Islet of Langerhans (tissue), 1 donor: ENCODE data around the gene ZNF236.
"Not testable (repeated sequence)": the region's sequence is repeated elsewhere in the genome, so short reads cannot be mapped to it uniquely, and the experiment has no call there.

Experiments
- FAIRE-seq: peaks from one replicate; lab custom pipeline; 2011; peaks lifted over from hg19 to GRCh38; lab: Jason Lieb, UNC

The ZNF236 gene

DNA sequence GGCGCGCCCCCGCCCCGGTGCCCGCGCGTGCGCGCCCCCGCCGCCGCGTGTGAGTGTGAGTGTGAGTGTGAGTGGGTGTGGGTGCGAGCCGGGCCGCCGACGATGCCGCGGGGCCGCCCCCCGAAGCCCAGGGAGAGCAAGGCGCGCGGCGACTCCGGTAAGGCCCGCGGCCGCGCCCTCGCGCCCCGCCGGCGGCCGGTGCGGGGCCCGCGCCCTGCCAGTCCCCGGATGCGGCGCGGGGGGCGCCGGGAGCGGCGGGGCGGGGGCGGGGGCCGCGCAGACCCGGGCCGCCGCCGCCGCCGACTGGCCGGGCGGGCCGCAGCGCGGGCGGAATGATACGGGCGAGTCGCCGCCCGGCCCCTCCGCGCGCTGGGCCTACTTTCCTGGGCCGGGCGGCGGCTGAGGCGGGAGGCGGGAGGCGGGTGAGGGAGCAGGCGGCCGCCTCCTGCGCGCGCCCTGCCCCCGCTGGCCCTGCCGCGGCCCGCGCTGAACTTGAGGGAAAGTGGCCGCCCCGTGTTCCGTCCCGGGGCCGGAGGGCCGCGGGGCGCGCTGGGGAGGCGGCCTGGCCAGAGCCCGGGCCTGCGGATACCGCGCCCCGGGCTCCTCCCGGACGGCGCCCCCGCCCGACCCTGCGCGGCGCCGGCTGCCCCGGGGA, at the start of gene ZNF236:
ZNF236 (plus strand) TSS at position 52 of the 655 bp plus-strand sequence; CDS start at position 103, 51 bp downstream.
- no peak for FAIRE-seq

DNA sequence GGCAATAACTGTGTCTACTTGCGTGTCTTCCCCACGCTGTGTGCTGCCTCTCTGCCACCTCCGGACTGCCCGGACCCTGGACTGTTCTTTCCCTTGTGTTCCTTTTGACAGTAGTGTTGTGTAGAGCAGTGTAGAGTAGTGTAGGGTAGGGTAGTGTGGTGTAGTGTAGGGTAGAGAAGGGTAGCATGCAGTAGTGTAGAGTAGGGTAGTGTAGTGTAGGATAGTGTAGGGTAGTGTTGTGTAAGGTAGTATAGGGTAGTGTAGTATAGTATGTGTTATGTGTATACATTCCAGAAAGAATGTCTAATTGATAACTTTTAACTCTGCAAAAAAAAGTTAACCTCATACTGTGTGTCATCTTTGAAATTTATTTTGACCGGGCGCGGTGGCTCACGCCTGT, 49.7 kb upstream of the ZNF236 start:
- FAIRE-seq: no peak

DNA sequence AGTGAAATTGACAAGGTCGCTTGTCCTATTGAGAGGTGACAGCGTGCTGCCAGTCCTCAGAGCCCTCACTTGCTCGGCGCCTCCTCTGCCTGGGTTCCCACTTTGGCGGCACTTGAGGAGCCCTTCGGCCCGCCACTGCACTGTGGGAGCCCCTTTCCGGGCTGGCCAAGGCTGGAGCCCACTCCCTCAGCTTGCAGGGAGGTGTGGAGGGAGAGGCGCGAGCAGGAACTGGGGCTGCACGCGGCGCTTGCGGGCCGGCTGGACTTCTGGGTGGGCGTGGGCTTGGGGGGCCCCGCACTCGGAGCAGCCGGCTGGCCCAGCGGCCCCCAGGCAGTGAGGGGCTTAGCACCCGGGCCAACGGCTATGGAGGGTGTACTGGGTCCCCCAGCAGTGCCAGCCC, 45.3 kb upstream of the ZNF236 start:
- not testable (repeated sequence) for FAIRE-seq

DNA sequence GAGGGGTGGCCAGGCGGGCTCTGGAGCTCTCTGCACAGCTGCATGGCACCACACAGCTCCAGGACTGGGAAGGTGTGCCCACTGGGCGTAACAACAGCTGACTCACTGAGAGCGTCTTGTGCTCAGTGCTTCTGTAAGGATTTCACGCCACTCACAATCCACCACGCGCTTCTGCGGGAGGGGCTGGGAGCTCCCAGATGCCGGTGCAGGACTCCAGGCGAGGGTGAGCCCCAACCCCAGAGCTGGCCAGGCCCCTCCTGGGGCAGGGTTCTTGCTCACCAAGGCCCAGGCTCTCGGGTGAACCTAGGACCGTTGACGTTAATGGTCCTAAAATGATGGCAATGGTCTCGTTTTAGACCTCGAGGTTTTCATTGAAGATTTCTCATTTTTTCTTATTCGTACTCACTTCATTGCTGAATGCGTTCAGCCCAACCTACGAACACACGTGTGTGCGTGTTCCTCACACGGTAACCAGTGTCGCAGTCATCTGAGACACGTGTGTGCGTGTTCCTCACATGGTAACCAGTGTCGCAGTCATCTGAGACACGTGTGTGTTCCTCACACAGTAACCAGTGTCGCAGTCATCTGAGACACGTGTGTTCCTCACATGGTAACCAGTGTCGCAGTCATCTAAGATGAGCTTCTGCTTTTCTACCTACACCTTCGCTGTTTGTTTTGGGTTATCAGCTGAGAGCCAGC, 38.4 kb upstream of the ZNF236 start:
- no peak for FAIRE-seq

DNA sequence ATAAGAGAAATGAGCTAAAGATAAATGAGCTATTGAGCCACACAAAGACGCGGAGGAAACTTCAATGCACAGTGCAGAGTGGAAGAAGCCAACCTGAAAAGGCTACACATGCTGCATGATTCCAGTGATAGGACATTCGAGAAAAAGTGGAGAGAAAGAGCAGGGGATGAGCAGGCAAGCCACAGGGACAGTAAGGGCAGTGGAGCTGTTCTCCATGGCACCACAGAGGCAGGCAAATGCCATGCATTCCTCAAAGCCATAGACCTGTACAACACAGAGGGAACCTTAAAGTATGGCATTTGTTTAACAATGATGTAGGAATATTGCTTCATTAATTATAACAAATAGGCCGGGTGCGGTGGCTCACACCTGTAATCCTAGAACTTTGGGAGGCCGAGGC, 36.5 kb upstream of the ZNF236 start:
- FAIRE-seq: no peak

DNA sequence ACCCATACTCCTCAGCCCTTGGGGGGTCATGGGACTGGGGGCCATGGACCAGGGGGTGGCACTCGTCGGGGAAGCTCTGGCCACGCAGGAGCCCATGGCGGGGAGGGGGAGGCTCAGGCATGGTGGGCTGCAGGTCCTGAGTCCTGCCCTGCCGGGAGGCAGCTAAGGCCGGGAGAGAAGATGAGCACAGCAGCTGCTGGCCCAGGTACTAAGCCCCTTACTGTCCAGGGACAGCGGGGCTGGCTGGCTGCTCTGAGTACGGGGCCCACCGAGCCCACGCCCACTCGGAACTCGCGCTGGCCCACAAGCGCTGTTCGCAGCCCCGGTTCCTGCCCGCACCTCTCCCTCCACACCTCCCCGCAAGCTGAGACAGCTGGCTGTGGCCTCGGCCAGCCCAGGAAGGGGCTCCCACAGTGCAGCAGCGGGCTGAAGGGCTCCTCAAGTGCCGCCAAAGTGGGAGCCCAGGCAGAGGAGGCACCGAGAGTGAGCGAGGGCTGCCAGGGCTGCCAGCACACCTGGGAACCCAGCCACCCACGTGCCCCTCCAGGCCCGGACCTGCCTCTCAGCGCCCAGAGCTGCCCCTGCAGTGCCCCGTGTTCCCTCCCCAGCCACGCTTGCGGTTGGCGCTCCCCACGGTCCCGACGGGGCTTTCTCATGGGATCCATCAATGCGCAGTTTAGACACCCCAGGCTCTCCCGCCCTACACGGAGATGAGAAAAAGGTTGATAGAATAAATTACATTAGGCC, 33.6 kb upstream of the ZNF236 start:
- FAIRE-seq: no peak

DNA sequence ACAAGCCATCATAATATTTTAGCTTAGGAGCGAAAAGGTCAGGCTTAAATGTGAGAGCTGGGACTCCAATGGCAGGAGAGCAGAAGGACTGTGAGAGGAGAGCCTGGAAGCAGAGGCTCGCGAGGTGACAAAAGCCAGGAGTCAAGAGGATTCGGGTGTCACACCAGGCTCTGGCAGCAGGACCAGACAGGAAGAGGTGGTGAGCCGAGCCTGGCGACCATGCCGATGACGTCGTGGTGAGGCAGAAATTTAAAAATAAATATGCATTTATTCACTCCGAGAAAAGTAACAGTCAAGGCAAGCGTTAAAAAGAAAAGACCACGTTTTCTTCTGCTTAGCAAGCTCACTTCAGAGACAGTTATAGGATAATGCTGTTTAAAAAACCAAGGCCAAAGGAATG, 31.3 kb upstream of the ZNF236 start:
- no peak for FAIRE-seq

DNA sequence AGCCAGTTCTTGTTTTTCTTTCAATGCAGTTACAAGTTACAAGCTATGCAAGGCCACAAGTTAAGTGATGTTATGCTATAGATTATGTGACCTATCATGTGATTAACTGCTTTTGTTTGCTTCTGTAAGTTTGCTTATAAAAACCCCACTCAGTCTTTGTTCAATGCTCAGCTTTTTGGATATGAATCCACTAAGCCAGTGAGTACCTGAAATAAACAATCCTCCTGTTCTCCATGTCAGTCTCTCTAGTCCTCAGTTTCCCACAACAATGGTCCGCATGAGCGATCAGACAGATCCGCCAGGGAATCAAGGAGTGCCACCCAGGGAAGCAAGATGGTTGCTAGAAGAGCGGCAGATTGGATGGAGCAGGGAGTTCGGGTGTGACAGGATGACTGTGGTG, 30.7 kb upstream of the ZNF236 start:
- no peak for FAIRE-seq

DNA sequence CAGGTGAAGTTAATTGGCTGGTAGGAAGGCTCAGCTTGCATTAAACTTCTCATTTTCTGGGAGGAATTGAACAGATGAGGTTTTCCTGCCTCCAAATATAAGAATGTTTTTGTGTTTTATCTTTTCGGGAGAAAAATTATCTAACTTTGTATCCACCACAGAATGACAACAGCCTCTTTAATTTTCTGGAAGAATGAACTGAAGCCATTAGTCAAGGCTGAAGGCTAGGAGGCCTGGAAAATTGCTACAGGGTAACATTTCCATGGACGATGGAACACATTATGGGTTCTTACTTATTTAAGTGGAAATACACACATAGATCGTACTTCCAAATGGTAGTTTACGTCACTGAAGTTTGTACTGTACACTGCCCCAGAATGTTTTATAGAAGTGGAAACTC, 28.0 kb upstream of the ZNF236 start:
- no peak for FAIRE-seq

DNA sequence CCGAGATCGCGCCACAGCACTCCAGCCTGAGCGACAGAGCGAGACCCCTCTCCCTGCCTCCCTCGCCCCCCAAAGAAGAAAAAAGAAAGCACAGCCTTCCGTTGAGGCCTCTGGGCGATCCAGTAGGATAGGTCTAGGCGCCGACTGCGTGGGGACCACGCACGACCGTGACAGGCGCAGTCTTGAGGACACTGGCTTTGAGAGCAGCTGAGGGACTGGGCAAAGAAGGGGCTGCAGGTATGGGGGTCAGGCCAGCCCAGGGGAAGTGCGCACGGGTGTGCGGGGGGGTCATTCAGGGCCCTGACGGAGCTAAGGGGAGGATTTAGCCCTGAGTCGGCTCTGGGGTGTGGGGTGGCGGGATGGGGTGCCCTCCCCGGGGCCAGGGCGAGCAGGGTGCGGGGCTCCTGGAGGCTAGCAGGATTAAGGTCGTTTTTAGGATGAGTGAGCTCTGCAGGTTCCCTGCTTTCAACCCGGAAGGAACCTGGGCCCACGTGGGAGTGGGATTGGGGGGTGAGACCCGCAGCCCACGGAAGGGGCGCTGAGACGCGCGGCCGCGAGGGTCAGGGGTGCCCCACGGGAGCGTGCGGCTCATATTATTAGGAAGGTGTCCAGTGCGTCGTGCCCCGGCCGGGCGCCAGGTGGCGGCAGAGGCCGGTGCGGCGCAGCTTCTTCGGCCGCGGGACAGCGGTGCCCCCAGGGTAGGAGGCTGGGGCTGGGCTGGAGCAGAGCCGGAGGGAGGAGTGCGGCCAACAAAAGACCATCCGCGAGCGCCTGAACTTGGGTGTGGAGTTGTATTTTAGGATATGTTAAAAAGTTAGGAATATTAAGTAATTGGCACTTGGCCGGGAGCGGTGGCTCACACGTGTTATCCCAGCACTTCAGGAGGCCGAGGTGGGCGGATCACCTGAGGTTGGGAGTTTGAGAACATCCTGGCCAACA, 20.5 kb upstream of the ZNF236 start:
- no peak for FAIRE-seq

DNA sequence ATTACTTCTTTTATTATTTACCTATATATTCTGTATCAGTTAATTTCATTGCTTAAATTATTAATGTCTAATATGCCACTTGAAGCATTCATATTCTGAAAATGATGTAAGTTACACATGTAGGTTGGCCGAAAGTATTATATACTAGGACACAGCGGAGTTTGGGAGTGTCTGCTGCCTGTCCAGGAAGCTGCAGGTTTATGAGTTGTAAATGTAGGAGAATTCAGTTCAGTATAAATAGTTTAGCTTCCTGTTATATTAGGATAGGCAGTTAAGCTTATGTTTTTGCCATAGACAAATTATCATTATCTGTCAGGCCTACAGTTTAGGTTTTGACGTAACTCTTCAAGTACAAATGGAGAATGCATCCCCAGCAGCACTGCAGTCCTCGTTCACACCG, 18.9 kb upstream of the ZNF236 start:
- peak; percentile 51 for FAIRE-seq

DNA sequence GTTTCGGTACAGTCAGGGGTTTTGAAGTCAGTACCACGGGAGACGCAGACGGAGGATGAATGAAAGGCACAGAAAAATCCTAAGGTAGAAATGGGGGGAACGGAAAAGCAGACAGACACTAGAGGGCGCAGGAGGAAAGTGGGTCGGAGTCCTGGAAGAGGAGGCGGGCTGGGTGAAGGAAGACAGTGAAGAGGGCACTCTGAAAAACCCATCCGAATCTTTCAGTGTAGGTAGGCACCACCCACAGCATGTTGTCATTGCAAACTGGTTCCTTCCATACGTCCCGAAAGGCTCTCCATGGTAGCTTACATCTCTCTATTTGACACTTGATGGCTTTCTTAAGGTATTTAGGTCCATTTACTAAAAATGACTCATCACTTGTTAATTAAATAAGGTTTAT, 18.5 kb upstream of the ZNF236 start:
- peak; percentile 73 for FAIRE-seq

DNA sequence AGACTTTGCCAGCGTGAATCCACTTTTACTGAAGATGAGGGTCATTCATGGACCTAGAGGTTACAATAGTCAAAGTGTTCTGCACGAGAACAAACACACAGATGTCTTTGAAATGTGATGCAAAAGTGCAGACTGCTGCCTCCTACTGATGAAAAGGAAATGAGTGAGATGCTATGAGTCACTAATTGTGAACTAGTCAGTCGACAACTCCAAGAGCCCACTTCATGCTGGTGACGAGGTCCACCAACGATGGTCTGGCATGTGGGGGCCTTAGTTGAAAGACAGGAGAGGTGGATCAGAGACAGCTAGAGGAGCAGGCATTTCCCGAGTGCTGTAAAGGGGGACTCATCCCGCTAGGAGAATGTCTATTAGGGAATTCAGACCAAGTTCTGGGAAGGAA, 17.1 kb upstream of the ZNF236 start:
- FAIRE-seq: no peak

DNA sequence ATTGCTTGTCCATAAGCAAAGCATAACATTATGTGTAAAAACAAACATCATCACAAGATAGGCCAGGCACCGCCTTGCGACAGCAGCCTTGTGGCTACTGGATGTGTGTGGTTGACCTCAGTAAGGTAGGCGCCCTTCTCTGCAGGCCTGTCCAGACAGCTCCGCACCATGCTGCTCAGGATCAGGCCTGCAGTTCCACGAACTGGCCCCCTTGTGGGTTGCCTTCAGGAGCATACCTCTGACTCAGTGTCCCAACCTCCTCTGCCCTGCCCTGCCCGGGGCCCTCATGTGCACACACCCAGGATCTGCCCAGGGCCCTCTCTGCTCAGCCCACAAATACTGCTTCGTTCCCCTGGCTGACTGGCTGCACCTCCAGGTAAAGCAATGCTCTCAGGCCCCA, 16.1 kb upstream of the ZNF236 start:
- FAIRE-seq: no peak

DNA sequence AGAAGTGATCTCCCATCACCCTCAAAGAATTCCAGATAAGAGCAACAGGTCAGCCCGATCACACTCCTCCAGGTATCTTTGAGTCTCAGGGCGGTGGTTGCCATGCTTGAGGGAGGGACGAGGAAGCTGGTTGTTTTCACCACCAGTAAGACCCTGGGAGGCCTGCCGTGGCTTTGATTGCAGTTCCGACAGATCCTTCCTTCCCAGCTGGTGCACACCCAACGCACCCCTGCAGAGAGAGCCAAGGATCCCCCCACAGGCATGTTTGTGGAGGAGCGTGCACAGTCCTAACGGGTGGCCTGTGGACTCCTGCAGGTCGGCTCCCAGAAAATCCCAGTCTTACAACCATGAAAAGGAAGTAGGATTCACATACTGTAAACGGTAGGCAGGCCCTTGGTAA, 13.8 kb upstream of the ZNF236 start:
- no peak for FAIRE-seq

DNA sequence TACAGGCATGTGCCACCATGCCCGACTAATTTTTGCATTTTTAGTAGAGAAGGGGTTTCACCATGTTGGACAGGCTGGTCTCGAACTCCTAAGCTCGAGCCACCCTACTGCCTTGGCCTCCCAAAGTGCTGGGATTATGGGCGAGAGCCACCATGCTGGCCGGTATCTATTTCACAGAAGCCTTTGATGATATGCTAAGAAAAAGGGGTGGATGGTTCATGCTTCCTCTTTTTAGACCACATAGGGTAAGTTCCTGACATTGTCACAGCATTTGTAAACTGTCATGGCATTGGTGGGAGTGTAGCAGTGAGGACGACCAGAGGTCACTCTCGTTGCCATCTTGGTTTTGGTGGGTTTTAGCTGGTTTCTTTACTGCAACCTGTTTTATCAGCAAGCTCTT, 10.8 kb upstream of the ZNF236 start:
- FAIRE-seq: not testable (repeated sequence)

DNA sequence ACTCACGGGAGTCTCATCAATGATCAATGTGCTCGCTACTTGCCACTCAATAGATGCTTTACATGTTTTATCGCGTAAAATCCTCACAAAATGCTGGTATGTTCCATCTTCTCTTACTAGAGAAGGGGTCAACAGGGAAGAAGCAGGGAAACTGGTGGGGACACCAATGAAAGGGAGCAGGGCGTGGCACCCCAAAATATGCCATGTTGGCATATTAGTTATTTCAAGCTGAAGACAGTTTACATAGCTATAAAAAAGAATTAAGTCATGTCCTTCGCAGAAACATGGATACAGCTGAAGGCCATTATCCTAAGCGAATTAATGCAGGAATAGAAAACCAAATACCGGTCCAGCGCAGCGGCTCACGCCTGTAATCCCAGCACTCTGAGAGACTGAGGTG, 8.1 kb upstream of the ZNF236 start:
- FAIRE-seq: no peak

DNA sequence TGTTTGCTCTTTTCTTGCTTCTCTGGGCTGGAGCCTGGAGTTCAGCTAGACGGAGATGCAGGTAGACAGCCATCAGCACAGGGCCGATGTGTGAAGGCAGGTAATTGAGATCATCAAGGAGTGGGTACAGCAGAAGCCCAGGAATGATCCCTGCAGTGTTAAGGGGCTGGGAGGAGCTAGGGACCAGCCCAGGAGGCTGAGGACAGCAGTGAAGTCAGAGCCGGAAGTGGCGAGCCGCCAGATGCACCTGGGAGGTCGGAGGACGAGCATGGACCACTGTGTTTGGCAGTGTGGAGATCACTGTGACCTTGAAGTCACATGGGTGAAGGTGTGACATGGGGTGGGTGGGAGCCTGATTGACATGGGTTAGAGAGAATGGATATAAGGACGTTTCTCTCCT, 6.2 kb upstream of the ZNF236 start:
- FAIRE-seq: no peak

DNA sequence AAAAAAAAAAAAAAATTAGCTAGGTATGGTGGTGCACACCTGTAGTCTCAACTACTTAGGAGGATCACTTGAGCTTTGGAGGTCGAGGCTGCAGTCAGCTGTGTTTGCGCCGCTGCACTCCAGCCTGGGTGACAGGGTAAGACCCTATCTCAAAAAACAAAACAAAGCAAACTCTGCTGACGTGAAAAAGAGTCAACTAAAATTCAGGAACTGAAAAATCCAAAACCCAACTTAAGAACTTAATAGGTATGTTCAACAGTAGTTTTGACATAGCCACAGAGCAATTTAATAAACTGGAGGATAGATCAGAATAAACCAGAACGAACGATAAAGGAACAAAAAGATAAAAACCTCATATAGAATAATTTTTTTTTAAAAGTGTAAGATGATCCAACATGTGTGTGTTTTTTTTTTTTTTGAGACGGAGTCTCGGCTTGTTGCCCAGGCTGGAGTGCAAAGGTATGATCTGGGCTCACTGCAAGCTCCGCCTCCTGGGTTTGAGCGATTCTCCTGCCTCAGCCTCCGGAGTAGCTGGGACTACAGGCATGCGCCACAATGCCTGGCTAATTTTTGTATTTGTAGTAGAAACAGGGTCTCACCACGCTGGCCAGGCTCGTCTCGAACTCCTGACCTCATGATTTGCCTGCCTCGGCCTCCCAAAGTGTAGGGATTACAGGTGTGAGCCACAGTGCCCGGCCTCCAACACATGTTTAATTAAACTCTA, 4.3 kb upstream of the ZNF236 start:
- no peak for FAIRE-seq

DNA sequence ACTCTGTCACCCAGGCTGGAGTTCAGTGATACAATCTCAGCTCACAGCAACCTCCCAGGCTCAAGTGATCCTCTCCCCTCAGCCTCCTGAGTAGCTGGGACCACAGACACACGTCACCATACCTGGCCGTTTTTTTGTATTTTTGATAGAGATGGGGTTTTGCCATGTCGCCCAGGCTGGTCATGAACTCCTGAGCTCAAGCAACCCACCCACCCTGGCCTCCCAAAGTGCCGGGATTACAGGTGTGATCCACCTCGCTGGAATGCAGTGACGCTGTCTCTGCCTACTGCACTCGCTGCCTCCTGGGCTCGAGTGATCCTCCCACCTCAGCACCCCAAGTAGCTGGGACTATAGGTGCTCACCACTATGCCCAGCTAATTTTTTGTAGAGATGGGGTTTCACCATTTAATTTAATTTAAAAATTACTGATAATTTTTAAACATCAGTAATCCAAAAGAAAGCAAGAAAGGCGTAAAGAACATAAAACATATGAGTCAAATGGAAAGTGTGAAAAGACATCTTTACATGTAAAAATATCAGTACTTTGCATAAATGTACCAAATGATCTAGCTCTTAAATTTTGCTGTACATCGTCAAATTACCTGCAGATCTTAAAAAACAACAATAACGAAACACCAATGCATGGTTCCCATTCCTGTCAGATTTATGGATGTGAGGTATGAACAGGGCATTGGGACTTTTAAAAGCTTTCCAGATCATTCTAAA, 2.8 kb upstream of the ZNF236 start:
- peak; percentile 17 for FAIRE-seq

DNA sequence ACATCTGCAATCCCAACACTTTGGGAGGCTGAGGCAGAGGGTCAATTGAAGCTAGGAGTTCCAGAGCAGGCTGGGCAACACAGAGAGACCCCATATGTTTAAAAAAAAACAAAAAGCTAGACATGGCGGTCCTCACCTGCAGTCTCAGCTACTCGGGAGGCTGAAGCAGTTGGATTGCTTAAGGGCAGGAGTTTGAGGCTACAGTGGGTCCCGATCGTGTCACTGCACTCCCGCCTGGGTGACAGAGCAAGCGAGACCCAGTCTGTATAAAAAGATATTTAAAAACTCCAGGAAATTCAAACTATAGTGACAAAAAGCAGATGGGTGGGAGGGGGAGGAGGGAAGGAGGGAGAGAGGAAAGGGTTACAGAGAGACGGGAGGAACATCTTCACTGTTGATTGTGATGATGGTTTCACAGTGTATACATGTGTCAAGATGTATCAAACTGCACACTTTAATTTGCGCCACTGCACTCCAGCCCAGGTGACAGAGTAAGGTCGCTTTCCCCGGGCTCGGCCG, 942 bp upstream of the ZNF236 start:
- no peak for FAIRE-seq
